K562 (cell line): ENCODE data around the gene HP. TPM values are rescaled to one million over a fixed set of nuclear protein-coding genes. Genes with fewer than 3 reads are reported as not detected.
"Not testable (repeated sequence)": the region's sequence is repeated elsewhere in the genome, so short reads cannot be mapped to it uniquely, and the experiment has no call there.

Experiments
- ATAC-seq: fragments of 200-7000 bp; cut with Tn5 transposase; 3 replicates; pipeline ENCODE4 v1.9.1; 2020; ENCODE audit warnings: moderate library complexity
- BruUV-seq: library from RNA; stranded (reverse); fragments of 400-500 nt; replicated peaks from 2 replicates; lab custom pipeline; 2021; lab: Mats Ljungman, UMichigan
- CTCF ChIA-PET: fragments of 300-600 bp; formaldehyde crosslinking; extraction: SDS; loops from one replicate; lab custom pipeline; 2021; ENCODE audit warnings: low intra/inter-chr PET ratio; lab: Yijun Ruan, JAX
- POLR2A ChIA-PET: fragments of 300-600, 350-650 bp; sonication (Branson Sonifier 250); formaldehyde crosslinking; extraction: SDS; loops from one replicate; lab custom pipeline; 2021; ENCODE audit warnings: antibody characterized with exemption, inconsistent platforms; lab: Yijun Ruan, JAX
- DNase-seq, 4 experiments: peaks; one replicate each; pipeline versions ENCODE4 v3.0.0 to v3.0.0-alpha.2; 2011 to 2018; ENCODE audit warnings: low spot score in 3 of 4, mixed read lengths in 3 of 4; ENCODE audit errors: extremely low read depth in 1 of 4
- FAIRE-seq: peaks from 2 replicates; lab custom pipeline; 2011; peaks lifted over from hg19 to GRCh38; lab: Jason Lieb, UNC
- H2AFZ ChIP-seq: 2 replicates; pipeline ENCODE4 v1.6.0; 2011; ENCODE audit warnings: low read depth, low read length, control low read depth, inconsistent platforms
- H3K27ac ChIP-seq: fragments of 200-600 bp; 3 replicates; pipeline ENCODE4 v1.8.0; 2011; ENCODE audit warnings: low read depth, mild to moderate bottlenecking, control low read depth, inconsistent platforms, low read length, moderate library complexity, mixed read lengths; ENCODE audit errors: extremely low read depth
- H3K27me3 ChIP-seq, 2 experiments: fragments of 300-600 bp in 1 of 2; 2 replicates in 1 of 2; 3 replicates in 1 of 2; pipeline versions ENCODE4 v1.6.0 to v1.8.0; 2011; ENCODE audit warnings: inconsistent platforms in 2 of 2, low read length in 2 of 2, mild to moderate bottlenecking in 1 of 2, mixed read lengths in 1 of 2, moderate library complexity in 1 of 2; ENCODE audit not compliant: control insufficient read depth in 2 of 2, insufficient read depth in 2 of 2
- H3K36me3 ChIP-seq: fragments of 300-600 bp; 3 replicates; pipeline ENCODE4 v1.8.0; 2011; ENCODE audit warnings: mild to moderate bottlenecking, low read length, inconsistent platforms; ENCODE audit not compliant: control insufficient read depth, insufficient read depth
- H3K4me1 ChIP-seq, 2 experiments: fragments of 200-600 bp in 1 of 2; replicated peaks in 1 of 2; 2 replicates in 1 of 2; 3 replicates in 1 of 2; pipeline versions ENCODE4 v1.5.1 to v1.8.0; 2011; ENCODE audit warnings: inconsistent platforms in 2 of 2, low read length in 2 of 2, mild to moderate bottlenecking in 1 of 2, mixed read lengths in 1 of 2, moderate library complexity in 1 of 2; ENCODE audit not compliant: control insufficient read depth in 2 of 2, insufficient read depth in 2 of 2
- H3K4me2 ChIP-seq: 2 replicates; pipeline ENCODE4 v1.6.1; 2011; ENCODE audit warnings: low read length, control low read depth, inconsistent platforms, mixed read lengths; ENCODE audit not compliant: insufficient read depth
- H3K4me3 ChIP-seq: fragments of 200-600 bp; sonication (generic), shearing (Covaris generic); 2 replicates; pipeline ENCODE4 v1.5.1; 2016; ENCODE audit warnings: control low read depth, inconsistent platforms
- H3K79me2 ChIP-seq: fragments of 200-600 bp; 3 replicates; pipeline ENCODE4 v1.8.0; 2011; ENCODE audit warnings: low read length, inconsistent platforms; ENCODE audit not compliant: control insufficient read depth, insufficient read depth
- H3K9ac ChIP-seq, 2 experiments: 2 replicates each; pipeline versions ENCODE4 v1.6.0 to v1.6.1; 2011; ENCODE audit warnings: low read depth in 2 of 2, low read length in 2 of 2, control low read depth in 1 of 2, inconsistent platforms in 1 of 2, mild to moderate bottlenecking in 1 of 2, mixed read lengths in 1 of 2; ENCODE audit not compliant: insufficient read depth in 1 of 2
- H3K9me1 ChIP-seq: one replicate; pipeline ENCODE4 v1.6.0; 2011; ENCODE audit warnings: inconsistent platforms, mild to moderate bottlenecking, low read length, moderate library complexity; ENCODE audit not compliant: control insufficient read depth, insufficient read depth
- H3K9me3 ChIP-seq: replicated peaks from 2 replicates; pipeline ENCODE4 v1.5.1; 2011; ENCODE audit warnings: low read depth, low read length, inconsistent platforms; ENCODE audit not compliant: control insufficient read depth, insufficient read depth
- H4K20me1 ChIP-seq: replicated peaks from 2 replicates; pipeline ENCODE4 v1.6.1; 2011; ENCODE audit warnings: low read length, inconsistent platforms, mixed read lengths; ENCODE audit not compliant: control insufficient read depth, insufficient read depth
- CBX3 ChIP-seq, 2 experiments: IDR thresholded peaks; 1 replicate in 1 of 2; 2 replicates in 1 of 2; pipeline ENCODE4 v1.6.1; 2012; ENCODE audit warnings: inconsistent platforms in 2 of 2, low read length in 2 of 2, borderline replicate concordance in 1 of 2, control low read depth in 1 of 2
- HDAC6 ChIP-seq: IDR thresholded peaks from 2 replicates; pipeline ENCODE4 v1.6.1; 2012; ENCODE audit warnings: low read depth, mild to moderate bottlenecking, control low read depth, inconsistent platforms, low read length, moderate library complexity
- IFI16 ChIP-seq: fragments of 250-450 bp; sonication (Bioruptor Pico); IDR thresholded peaks from 2 replicates; pipeline ENCODE4 v2.1.2; 2022; ENCODE audit warnings: mild to moderate bottlenecking, inconsistent platforms
- MEF2A ChIP-seq: IDR thresholded peaks from 2 replicates; pipeline ENCODE4 v1.6.1; 2011; ENCODE audit warnings: low read depth, mild to moderate bottlenecking, low read length, moderate library complexity; ENCODE audit not compliant: control insufficient read depth
- NFE2 ChIP-seq: IDR thresholded peaks from 2 replicates; pipeline ENCODE4 v1.6.1; 2014; ENCODE audit warnings: antibody characterized with exemption, low read depth
- PRPF4 ChIP-seq: fragments of 200-400 bp; formaldehyde crosslinking; IDR thresholded peaks from one replicate; pipeline ENCODE4 v1.6.1; 2017; ENCODE audit warnings: low read length, low read depth, mild to moderate bottlenecking; ENCODE audit not compliant: insufficient read depth, poor library complexity, severe bottlenecking
- ZFPM2 ChIP-seq: fragments of 250-450 bp; sonication (Bioruptor Pico); IDR thresholded peaks from 2 replicates; pipeline ENCODE4 v1.5.1; 2022; ENCODE audit warnings: mild to moderate bottlenecking
- ZKSCAN1 ChIP-seq: fragments of 150-350 bp; IDR thresholded peaks from 2 replicates; pipeline ENCODE4 v1.6.1; 2016; ENCODE audit warnings: low read depth, low read length
- ZNF586 ChIP-seq: fragments of 450-650 bp; formaldehyde crosslinking; conservative IDR thresholded peaks from 2 replicates; pipeline ENCODE4 v1.4.0; 2020; ENCODE audit warnings: mild to moderate bottlenecking, moderate library complexity
- WGBS: fragments of 100-300 bp; shearing (Covaris generic); methylation state at CpG from one replicate; pipeline ENCODE4 v1.1.6; 2016; ENCODE audit warnings: low coverage, mixed read lengths; ENCODE audit not compliant: insufficient coverage; ENCODE audit errors: missing lambda C conversion rate; 5-methylcytosine and 5-hydroxymethylcytosine counted together
- in situ Hi-C: fragments of 300-500 bp; cut with MboI; formaldehyde crosslinking; loops from 4 replicates; pipeline ENCODE4 v1.15.0; 2018; ENCODE audit warnings: inconsistent platforms, mixed read lengths
- intact Hi-C: fragments of 100-400 bp; cut with micrococcal nuclease; formaldehyde crosslinking; loops from 2 replicates; pipeline ENCODE4 v1.14.2; 2022
- polyA plus RNA-seq, 8 experiments: library from polyadenylated mRNA; depleted of rRNA in 4 of 8; stranded (reverse) in 5 of 8; unstranded in 3 of 8; fragments of >200 nt; fragmentation: Nextera tagmentation in 2 of 8; fragmentation: Illumina TruSeq in 1 of 8; extraction: Ambion mirVana in 2 of 8; extraction: Trizol in 1 of 8; gene quantifications; 2 replicates each; pipeline versions ENCODE4 v1.2.1 to v1.2.3, GENCODE V29; 2011 to 2014; ENCODE audit warnings: inconsistent platforms in 1 of 8, missing spikeins in 1 of 8
- total RNA-seq, 7 experiments: library from RNA; depleted of rRNA in 6 of 7; stranded (reverse); fragments of >200 nt in 6 of 7; fragmentation: Illumina TruSeq in 2 of 7; extraction: Trizol in 2 of 7; gene quantifications; 2 replicates each; pipeline versions ENCODE4 v1.2.1 to v1.2.3, GENCODE V29; 2011 to 2021; ENCODE audit warnings: low replicate concordance in 1 of 7
- TF ChIP-seq, protein P1 (sequence below): fragments of 250-450 bp; sonication (Bioruptor Pico); IDR thresholded peaks from 2 replicates; pipeline ENCODE4 v1.4.0; 2020; ENCODE audit warnings: borderline replicate concordance
- TF ChIP-seq, protein P2 (sequence below): fragments of 450-650 bp; formaldehyde crosslinking; IDR thresholded peaks from 2 replicates; pipeline ENCODE4 v1.4.0; 2022; ENCODE audit warnings: mild to moderate bottlenecking, moderate library complexity

Gene HP
- total and polyA plus RNA-seq, 9 of the 15 experiments (the other 6 are each of a cell fraction or from before 2014, with no cell fraction given), result 0.04 to 8.7 TPM; not detected in 7

DNA sequence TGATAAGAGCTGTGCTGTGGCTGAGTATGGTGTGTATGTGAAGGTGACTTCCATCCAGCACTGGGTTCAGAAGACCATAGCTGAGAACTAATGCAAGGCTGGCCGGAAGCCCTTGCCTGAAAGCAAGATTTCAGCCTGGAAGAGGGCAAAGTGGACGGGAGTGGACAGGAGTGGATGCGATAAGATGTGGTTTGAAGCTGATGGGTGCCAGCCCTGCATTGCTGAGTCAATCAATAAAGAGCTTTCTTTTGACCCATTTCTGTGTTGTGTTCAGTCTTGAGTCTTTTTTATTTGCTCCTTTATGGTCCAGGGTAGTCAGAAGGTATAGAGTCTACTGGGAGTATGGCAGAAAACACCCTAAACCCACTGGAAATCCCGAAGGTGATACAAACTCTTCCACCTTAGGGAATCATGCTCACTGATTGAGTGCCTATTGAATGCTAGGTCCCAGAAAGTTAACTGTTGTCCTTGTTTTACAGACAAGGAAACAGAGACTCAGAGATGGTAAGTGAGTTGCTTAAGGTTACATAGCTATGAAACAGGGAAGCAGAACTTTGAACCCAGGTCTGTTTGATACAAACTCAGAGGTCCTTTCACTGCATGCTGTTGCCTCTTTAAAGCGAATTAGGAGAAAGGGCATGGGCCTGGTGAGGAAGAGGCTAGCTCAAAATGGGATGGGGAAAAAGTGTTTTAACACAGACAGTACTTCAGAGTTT, 22.8 kb downstream of the HP start:
- H3K4me3 ChIP-seq, DNase-seq, POLR2A ChIA-PET, BruUV-seq, H2AFZ ChIP-seq, H3K4me2 ChIP-seq, H3K36me3 ChIP-seq, H3K27ac ChIP-seq, H3K27me3 ChIP-seq, ATAC-seq, FAIRE-seq, H3K9ac ChIP-seq, H3K79me2 ChIP-seq, H4K20me1 ChIP-seq, H3K9me1 ChIP-seq, CTCF ChIA-PET, intact Hi-C loops, in situ Hi-C loops: not testable (repeated sequence)
- Histone ChIP-seq H3K9me3 (peaks cover 12% of the 10 kb centered on the region), H3K4me1 (peaks cover 0 to 10% of the 10 kb centered on the region in 2 experiments; a peak in 2 of 5 replicates)
- WGBS, result 50% methylated on average over 1 of the region's 5 CpGs

DNA sequence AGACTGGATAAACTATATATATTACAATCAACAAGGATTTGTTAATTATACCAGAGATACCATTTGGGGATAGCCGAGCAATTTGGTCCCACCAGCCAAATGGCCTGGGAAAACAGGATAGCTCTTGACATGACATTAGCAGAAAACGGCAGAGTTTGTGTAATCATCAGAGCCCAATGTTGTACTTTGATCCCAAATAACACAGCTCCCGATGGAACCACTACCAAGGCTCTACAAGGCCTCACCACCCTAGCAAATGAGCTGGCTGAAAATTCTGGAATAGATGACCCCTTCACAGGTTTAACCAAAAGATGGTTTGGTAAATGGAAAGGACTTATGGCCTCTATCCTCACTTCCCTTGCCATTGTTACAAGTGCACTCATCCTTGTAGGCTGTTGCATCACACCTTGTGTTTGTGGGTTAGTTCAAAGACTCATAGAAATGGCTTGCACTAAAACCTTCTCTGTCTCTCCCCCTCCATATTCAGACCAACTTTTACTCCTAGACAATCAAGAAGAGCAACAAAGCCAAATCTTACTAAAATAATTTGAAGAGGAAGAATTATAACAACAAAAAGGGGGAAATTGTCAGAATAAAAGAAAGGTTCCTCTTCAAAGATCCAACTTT, 29.6 kb downstream of the HP start:
- FAIRE-seq, result no peak
- ChIA-PET CTCF (no interaction called here), POLR2A (interaction anchor here (1.0 to 1.8 kb wide), 3 partner anchors 8 to 11 kb away, joined by 4 to 9 read pairs (median 5); partner anchors contain the start of genes DHX38 and TXNL4B)
- TF ChIP-seq ZNF586 (no peak), PRPF4 (no peak), ZFPM2 (CRISPR knock-in tag) (no peak), CBX3 (IDR thresholded peaks at IDR 0.05; ENCODE audit: borderline replicate concordance in 1 of 2, low read length in 2 of 2) (no peak), HDAC6 (no peak), ZKSCAN1 (no peak), MEF2A (no peak), IFI16 (CRISPR knock-in tag) (no peak), NFE2 (no peak)
- TF ChIP-seq, protein P1, sequence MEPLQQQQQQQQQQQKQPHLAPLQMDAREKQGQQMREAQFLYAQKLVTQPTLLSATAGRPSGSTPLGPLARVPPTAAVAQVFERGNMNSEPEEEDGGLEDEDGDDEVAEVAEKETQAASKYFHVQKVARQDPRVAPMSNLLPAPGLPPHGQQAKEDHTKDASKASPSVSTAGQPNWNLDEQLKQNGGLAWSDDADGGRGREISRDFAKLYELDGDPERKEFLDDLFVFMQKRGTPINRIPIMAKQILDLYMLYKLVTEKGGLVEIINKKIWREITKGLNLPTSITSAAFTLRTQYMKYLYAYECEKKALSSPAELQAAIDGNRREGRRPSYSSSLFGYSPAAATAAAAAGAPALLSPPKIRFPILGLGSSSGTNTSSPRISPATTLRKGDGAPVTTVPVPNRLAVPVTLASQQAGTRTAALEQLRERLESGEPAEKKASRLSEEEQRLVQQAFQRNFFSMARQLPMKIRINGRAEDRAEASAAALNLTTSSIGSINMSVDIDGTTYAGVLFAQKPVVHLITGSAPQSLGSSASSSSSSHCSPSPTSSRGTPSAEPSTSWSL (CRISPR knock-in tag), result no peak
- TF ChIP-seq, protein P2, sequence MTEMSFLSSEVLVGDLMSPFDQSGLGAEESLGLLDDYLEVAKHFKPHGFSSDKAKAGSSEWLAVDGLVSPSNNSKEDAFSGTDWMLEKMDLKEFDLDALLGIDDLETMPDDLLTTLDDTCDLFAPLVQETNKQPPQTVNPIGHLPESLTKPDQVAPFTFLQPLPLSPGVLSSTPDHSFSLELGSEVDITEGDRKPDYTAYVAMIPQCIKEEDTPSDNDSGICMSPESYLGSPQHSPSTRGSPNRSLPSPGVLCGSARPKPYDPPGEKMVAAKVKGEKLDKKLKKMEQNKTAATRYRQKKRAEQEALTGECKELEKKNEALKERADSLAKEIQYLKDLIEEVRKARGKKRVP (CRISPR knock-in tag), result no peak

More for the DNA sequence above, 29.6 kb downstream of the HP start:
- ATAC-seq, result no peak
- H3K27me3 ChIP-seq, result no peaks in the 10 kb centered on the region
- H3K9ac ChIP-seq, result no peak overlapping the region
- BruUV-seq, result no TSS peak
- H4K20me1 ChIP-seq, result no peaks in the 10 kb centered on the region
- H3K27ac ChIP-seq, result no peak overlapping the region
- no peak overlapping the region for H2AFZ ChIP-seq
- H3K9me3 ChIP-seq, result peaks cover 8% of the 10 kb centered on the region
- WGBS, result 53% methylated on average over 3 of the region's 3 CpGs
- H3K9me1 ChIP-seq, result no peaks in the 10 kb centered on the region
- intact Hi-C loops (no loop called here), in situ Hi-C loops (no loop called here)
- H3K4me3 ChIP-seq, result no peak overlapping the region
- no peak for DNase-seq
- no peak overlapping the region for H3K4me2 ChIP-seq
- no peaks in the 10 kb centered on the region for H3K79me2 ChIP-seq
- H3K4me1 ChIP-seq, result no peaks in the 10 kb centered on the region
- peaks cover 37% of the 10 kb centered on the region for H3K36me3 ChIP-seq
